Measurements from ENCODE around the gene SMOC2. TPM values are rescaled to one million over a fixed set of nuclear protein-coding genes. Genes with fewer than 3 reads are reported as not detected.

Gene SMOC2
- total RNA-seq, 1 donor from 2014 or later: not detected

GRCh38 chr6:168626046-168626602 is 185.1 kb downstream of the SMOC2 start:
- TF ChIP-seq CTCF (IDR thresholded peaks at IDR 0.05; ENCODE audit: insufficient read depth, low read length, poor library complexity, severe bottlenecking): no peak
- Histone ChIP-seq H3K4me3 (ENCODE audit: low read depth, low read length) (no peak overlapping the region), H3K27me3 (ENCODE audit: control insufficient read depth, insufficient read depth, low read length) (no peaks in the 10 kb centered on the region), H3K36me3 (ENCODE audit: control insufficient read depth, insufficient read depth, low read length) (no peaks in the 10 kb centered on the region)
- no peak for DNase-seq (ENCODE audit: low read depth)

GRCh38 chr6:168627506-168628175 is 186.7 kb downstream of the SMOC2 start:
- no peaks in the 10 kb centered on the region for H3K36me3 ChIP-seq (ENCODE audit: control insufficient read depth, insufficient read depth, low read length)
- no peak overlapping the region for H3K4me3 ChIP-seq (ENCODE audit: low read depth, low read length)
- no peak for TF ChIP-seq CTCF (IDR thresholded peaks at IDR 0.05; ENCODE audit: insufficient read depth, low read length, poor library complexity, severe bottlenecking)
- no peaks in the 10 kb centered on the region for H3K27me3 ChIP-seq (ENCODE audit: control insufficient read depth, insufficient read depth, low read length)
- DNase-seq (ENCODE audit: low read depth): no peak

- no peak for TF ChIP-seq CTCF (IDR thresholded peaks at IDR 0.05; ENCODE audit: insufficient read depth, low read length, poor library complexity, severe bottlenecking)
- H3K27me3 ChIP-seq (ENCODE audit: control insufficient read depth, insufficient read depth, low read length): no peaks in the 10 kb centered on the region
- H3K4me3 ChIP-seq (ENCODE audit: low read depth, low read length): no peak overlapping the region
- DNase-seq (ENCODE audit: low read depth): no peak
- H3K36me3 ChIP-seq (ENCODE audit: control insufficient read depth, insufficient read depth, low read length): no peaks in the 10 kb centered on the region
These were observed 187.2 kb downstream of the SMOC2 start for GRCh38 chr6:168628176-168628553.

GRCh38 chr6:168628732-168629245 is 187.8 kb downstream of the SMOC2 start:
- Histone ChIP-seq H3K4me3 (ENCODE audit: low read depth, low read length) (no peak overlapping the region), H3K36me3 (ENCODE audit: control insufficient read depth, insufficient read depth, low read length) (no peaks in the 10 kb centered on the region), H3K27me3 (ENCODE audit: control insufficient read depth, insufficient read depth, low read length) (no peaks in the 10 kb centered on the region)
- no peak for DNase-seq (ENCODE audit: low read depth)
- no peak for TF ChIP-seq CTCF (IDR thresholded peaks at IDR 0.05; ENCODE audit: insufficient read depth, low read length, poor library complexity, severe bottlenecking)

GRCh38 chr6:168631564-168631963 is 190.6 kb downstream of the SMOC2 start:
- no peak for TF ChIP-seq CTCF (IDR thresholded peaks at IDR 0.05; ENCODE audit: insufficient read depth, low read length, poor library complexity, severe bottlenecking)
- H3K4me3 ChIP-seq (ENCODE audit: low read depth, low read length): no peak overlapping the region
- no peaks in the 10 kb centered on the region for H3K27me3 ChIP-seq (ENCODE audit: control insufficient read depth, insufficient read depth, low read length)
- DNase-seq (ENCODE audit: low read depth): peak; percentile 37
- no peaks in the 10 kb centered on the region for H3K36me3 ChIP-seq (ENCODE audit: control insufficient read depth, insufficient read depth, low read length)

All from kidney epithelial cell (primary cell).